ENCODE results near the gene ACTR3.

The ACTR3 gene

DNA sequence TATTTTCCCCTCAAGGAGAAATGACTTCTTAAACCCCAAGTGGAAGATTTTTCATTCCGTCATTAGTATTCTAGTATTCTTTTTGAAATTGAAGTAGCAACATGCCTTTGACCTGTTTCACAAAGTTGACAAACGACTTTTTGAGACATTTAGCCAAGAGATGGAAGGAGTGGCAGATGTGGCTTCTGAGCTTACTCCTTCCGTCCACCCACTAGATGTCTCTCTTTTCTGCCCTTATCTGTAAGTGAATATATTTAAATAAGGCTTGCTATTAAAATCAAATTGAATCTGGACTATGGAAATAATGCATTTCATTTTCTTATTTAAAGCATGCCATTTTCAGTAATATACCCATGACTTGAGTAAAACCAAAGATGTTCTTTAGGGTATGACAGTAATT, 74.1 kb downstream of the ACTR3 start:
- in situ Hi-C loops (cut with MboI; ENCODE audit: low sequenced_read_pairs) = no loop called here

GRCh38 chr2:113964436-113964835, 74.5 kb downstream of the ACTR3 start:
- in situ Hi-C loops (cut with MboI; ENCODE audit: low sequenced_read_pairs) = no loop called here

DNA sequence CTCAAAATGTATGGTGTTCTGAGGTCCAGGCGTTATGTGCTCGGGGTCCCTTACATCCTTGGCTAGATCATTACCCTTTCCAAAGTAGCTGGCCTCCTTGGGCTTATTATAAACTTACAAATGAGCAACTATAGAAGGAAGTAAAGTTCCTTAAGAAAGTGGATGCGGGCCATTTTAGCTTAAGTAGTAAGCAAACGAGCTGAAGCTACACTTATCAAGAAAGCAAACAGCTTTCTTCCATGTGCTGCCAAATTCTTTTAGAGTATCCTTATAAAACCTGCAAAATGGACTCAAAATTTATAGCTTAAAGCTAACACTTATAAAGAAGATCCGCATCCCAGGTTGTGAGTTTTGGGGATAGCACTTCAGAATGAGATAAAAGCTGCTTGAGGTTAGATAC, 75.3 kb downstream of the ACTR3 start:
- in situ Hi-C loops (cut with MboI; ENCODE audit: low sequenced_read_pairs) = no loop called here

- in situ Hi-C loops (cut with MboI; ENCODE audit: low sequenced_read_pairs) = no loop called here
Observed at GRCh38 chr2:113965644-113966043, 75.8 kb downstream of the ACTR3 start.

GRCh38 chr2:113966171-113966570, 76.3 kb downstream of the ACTR3 start:
- in situ Hi-C loops (cut with MboI; ENCODE audit: low sequenced_read_pairs) = no loop called here

GRCh38 chr2:113966832-113967231, 76.9 kb downstream of the ACTR3 start:
- in situ Hi-C loops (cut with MboI; ENCODE audit: low sequenced_read_pairs) = no loop called here

GRCh38 chr2:113967272-113967671, 77.4 kb downstream of the ACTR3 start:
- in situ Hi-C loops (cut with MboI; ENCODE audit: low sequenced_read_pairs) = no loop called here

DNA sequence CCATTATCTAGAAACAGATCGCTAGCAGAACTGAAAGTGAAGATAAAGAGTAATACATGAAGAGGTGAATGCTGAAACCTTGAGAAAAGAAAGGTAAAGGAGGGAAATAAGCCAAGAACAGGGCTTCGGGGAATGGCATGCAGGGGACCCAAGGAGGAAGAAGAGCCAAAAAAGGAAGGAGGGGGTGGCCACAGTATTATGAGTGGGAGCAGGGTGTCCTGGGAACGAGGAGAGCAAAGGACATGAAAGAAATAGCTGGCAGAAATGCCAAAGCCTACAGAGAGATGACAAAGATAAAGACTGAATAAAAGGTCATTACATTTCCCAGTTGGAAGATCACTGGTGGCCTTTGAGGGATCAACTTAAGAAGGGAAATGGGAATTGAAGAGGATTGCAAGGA, 82.9 kb downstream of the ACTR3 start:
- in situ Hi-C loops (cut with MboI; ENCODE audit: low sequenced_read_pairs) = no loop called here

DNA sequence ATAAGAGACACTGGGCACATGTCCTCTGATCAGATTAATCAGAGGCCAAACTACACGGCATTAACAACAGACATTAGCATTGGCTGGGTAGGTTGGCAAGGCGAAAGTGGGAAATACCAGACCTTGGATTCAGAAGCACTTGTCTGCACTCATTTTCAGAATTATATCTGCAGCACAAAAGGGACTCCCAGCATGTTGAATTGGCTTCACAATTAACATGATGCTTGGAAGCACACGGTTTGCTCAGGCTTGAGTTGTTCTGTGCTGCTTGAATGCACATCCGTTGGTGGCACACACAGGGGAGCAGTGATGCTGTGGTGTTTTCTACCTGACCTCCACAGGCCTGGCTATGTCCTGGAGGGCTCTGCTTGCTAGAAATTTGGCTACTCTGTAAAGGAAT, 83.9 kb downstream of the ACTR3 start:
- in situ Hi-C loops (cut with MboI; ENCODE audit: low sequenced_read_pairs) = no loop called here

DNA sequence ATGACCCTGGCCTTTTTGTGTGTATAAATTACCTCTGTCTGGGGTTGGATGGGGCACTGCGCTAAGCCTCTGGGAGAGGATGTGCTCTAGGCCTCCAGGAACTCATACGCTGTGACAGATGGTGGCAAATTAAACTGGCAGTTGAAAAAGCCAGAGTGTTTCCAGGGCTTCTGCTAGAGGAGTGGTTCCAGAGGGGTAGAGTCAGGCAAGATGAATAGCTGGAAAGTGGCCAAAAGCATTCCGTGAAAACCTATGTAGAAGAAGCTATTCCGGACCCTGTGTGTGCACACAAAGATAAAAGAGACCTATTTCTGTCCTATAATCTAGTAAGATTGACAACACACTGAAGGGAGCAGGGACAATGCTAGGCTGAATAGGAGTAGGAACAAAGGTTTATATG, 84.8 kb downstream of the ACTR3 start:
- in situ Hi-C loops (cut with MboI; ENCODE audit: low sequenced_read_pairs) = no loop called here

GRCh38 chr2:113976277-113976928, 86.5 kb downstream of the ACTR3 start:
- in situ Hi-C loops (cut with MboI; ENCODE audit: low sequenced_read_pairs) = no loop called here

GRCh38 chr2:113977060-113977659, 87.3 kb downstream of the ACTR3 start:
- in situ Hi-C loops (cut with MboI; ENCODE audit: low sequenced_read_pairs) = no loop called here

DNA sequence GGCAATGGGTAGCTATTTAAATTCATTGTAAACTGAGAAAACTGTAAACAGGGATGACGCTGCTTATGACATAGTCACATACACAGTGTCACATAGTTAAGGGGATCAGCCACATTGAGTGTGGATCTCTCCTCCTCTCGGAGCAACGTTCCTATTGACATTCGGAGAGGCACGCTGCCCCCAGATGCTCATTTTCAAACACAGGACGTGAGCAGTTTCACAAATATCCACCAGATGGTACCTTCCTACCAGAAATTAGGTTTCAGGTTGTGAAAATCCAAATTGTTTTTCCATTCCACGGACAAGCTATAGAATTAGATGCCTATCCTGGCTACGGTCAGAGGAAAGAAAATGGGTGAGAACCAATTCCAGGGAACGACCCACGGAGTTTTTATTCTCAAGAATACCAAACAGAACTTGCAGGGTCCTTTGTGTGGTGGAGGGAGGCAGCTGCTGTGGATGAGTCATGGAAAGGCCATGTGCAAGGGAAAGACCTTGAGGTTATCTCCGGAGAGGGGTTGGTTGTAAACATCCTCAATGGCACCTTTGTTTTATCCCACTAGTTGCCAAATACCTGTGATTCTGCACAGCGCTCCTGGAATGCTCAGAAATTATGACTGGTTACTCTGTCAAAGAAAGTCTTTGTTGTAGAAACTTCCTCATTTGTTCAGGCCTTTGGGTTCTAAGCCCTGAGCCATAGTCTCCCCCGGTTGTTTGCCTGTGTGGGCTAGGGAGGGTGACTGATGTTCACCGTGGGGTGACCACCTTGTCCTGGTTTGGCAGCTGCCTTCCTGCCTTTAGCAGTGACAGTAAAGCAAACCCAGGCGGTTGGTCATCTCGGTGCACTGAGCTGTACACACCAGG, 88.0 kb downstream of the ACTR3 start:
- in situ Hi-C loops (cut with MboI; ENCODE audit: low sequenced_read_pairs) = no loop called here

DNA sequence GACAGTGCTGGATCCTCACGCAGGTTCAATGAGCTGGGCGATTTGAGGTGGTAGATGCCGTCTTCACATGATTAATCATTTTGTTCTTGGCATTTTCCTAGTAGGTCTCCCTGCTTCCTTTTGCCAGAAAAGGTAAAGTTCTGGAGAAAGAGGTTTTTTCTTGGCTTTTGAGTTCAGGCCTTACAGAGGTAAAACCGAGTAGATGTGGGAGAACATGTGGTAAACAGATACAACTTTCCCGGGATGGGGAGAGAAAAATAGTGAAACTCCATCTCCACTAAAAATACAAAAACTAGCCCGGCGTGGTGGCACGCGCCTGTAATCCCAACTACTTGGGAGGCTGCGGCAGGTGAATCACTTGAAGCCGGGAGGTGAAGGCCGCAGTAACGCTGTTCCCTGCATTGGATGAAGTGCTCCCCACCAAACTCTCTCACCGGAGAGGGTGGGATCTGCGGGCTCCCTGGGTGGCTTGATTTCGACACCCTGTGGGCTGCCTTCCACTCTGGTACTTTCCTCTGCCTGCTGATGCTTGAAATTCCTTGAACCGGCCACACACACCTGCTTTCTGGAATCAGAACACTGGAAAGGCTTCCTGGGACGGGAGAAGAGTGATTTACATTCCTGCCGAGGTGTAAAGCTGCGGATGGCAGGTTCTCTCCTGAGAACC, 88.8 kb downstream of the ACTR3 start:
- in situ Hi-C loops (cut with MboI; ENCODE audit: low sequenced_read_pairs) = no loop called here

- in situ Hi-C loops (cut with MboI; ENCODE audit: low sequenced_read_pairs) = no loop called here
Observed at GRCh38 chr2:113979191-113980128, 89.6 kb downstream of the ACTR3 start.

DNA sequence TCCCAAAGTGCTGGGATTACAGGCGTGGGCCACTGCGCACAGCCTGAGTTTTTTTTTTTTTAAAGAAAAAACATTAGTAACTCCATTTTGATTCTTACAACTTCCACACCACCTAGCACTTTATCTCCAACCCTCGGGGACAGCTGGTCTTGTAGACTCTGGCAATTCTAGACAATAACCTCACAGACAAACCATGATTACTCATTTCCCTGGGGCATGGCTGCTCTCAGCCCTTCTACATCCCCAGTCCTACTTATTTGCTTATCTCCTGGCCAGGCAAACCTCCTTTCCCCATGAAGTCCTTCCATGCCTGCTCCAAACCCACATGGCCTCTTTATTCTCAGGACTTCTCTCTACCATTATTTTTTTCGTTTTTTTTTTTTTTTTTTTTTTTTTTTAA, 91.1 kb downstream of the ACTR3 start:
- in situ Hi-C loops (cut with MboI; ENCODE audit: low sequenced_read_pairs) = no loop called here

- in situ Hi-C loops (cut with MboI; ENCODE audit: low sequenced_read_pairs) = no loop called here
Observed at GRCh38 chr2:113981404-113982134, 91.7 kb downstream of the ACTR3 start.

GRCh38 chr2:113985554-113986397, 95.9 kb downstream of the ACTR3 start:
- in situ Hi-C loops (cut with MboI; ENCODE audit: low sequenced_read_pairs) = no loop called here

- in situ Hi-C loops (cut with MboI; ENCODE audit: low sequenced_read_pairs) = no loop called here
Observed at GRCh38 chr2:113986762-113987290, 96.9 kb downstream of the ACTR3 start.
